Activated CD8-positive, alpha-beta memory T cell treated with anti-CD3 and anti-CD28 coated beads, Interleukin-2, amount 10 ng/mL, durations not matched to agents 7 days and 5 days (primary cell): ENCODE data around the gene ZNF407. TPM values are rescaled to one million over a fixed set of nuclear protein-coding genes. Genes with fewer than 3 reads are reported as not detected.

Source experiments
- ATAC-seq: fragments of 150-1000 bp; cut with Tn5 transposase; one replicate; pipeline ENCODE4 v1.10.0; 2021; ENCODE audit warnings: moderate library complexity
- CTCF ChIA-PET: fragments of 350-600 bp; sonication (Branson Sonifier 250); formaldehyde crosslinking; loops from one replicate; lab custom pipeline; 2021; ENCODE audit warnings: antibody characterized with exemption; lab: Charles Lee
- DNase-seq: peaks from one replicate; pipeline ENCODE4 v3.0.0-alpha.2; 2020
- H3K27ac Mint-ChIP-seq: one replicate; pipeline ENCODE4 v1.8.0; 2021; ENCODE audit warnings: mild to moderate bottlenecking, mixed read lengths
- H3K27me3 Mint-ChIP-seq: one replicate; pipeline ENCODE4 v1.8.0; 2021; ENCODE audit warnings: mixed read lengths
- H3K36me3 Mint-ChIP-seq: one replicate; pipeline ENCODE4 v1.8.0; 2021; ENCODE audit warnings: mild to moderate bottlenecking, mixed read lengths
- H3K4me1 Mint-ChIP-seq: one replicate; pipeline ENCODE4 v1.8.0; 2021; ENCODE audit warnings: mixed read lengths
- H3K4me3 Mint-ChIP-seq: one replicate; pipeline ENCODE4 v1.8.0; 2021; ENCODE audit warnings: mild to moderate bottlenecking, moderate library complexity, mixed read lengths
- H3K9me3 Mint-ChIP-seq: one replicate; pipeline ENCODE4 v1.8.0; 2022; ENCODE audit warnings: low read depth, mixed read lengths
- total RNA-seq, 2 experiments: library from RNA; stranded (reverse); gene quantifications; one replicate each; pipeline ENCODE4 v1.2.3, GENCODE V29; 2021

Gene ZNF407
- total RNA-seq, 2 experiments from 2014 or later: 12.9 to 16.6 TPM

DNA sequence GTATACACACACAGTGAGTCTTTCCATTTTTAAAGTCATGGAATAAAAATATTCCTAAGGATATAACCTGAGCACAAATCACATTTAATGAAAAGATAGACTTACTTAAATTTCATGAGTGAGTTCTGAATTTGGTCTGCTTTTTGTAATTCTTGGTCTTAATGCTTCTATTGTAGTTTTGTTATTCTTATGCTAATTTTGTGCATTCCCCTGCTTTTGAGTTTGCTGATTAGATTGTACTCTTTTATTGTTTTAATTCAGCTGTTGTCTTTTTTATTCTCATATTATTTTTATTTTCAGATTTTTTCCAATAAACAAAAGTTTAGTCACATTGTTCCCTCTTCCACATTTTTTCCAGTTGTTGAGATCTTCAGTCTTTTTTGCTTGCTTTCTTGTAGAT is 202.4 kb downstream of the ZNF407 start:
- Mint-ChIP-seq H3K27me3 (no peaks in the 10 kb centered on the region), H3K9me3 (no peaks in the 10 kb centered on the region), H3K36me3 (peaks cover 2% of the 10 kb centered on the region), H3K4me1 (peaks cover 21% of the 10 kb centered on the region), H3K4me3 (no peak overlapping the region), H3K27ac (no peak overlapping the region)
- CTCF ChIA-PET: no interaction called here
- ATAC-seq: no peak
- DNase-seq: no peak

DNA sequence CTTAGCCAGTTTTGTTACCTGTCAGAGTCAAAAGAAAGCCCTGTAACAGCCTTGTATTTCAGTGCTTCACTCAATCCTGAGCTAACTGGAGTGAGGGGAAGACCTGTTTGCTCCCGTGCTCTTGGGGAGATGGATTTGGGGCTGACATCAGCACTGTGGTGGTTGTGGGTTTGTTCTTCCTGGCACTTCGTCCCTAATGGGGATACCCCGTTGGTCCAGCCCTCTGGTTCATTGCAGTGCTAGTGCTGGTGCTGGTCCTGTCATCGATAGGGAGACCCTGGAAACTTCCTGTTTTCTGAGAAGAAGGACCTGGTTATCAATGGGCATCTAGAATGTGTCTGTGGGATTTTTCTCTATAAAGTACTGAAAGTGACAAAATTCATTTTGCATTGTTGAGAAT is 205.4 kb downstream of the ZNF407 start:
- H3K27me3 Mint-ChIP-seq: no peaks in the 10 kb centered on the region
- peaks cover 18% of the 10 kb centered on the region for H3K4me1 Mint-ChIP-seq
- H3K9me3 Mint-ChIP-seq: no peaks in the 10 kb centered on the region
- DNase-seq (no peak), ATAC-seq (no peak)
- CTCF ChIA-PET: no interaction called here
- H3K27ac Mint-ChIP-seq: no peak overlapping the region
- H3K4me3 Mint-ChIP-seq: no peak overlapping the region
- peaks cover 2% of the 10 kb centered on the region for H3K36me3 Mint-ChIP-seq

DNA sequence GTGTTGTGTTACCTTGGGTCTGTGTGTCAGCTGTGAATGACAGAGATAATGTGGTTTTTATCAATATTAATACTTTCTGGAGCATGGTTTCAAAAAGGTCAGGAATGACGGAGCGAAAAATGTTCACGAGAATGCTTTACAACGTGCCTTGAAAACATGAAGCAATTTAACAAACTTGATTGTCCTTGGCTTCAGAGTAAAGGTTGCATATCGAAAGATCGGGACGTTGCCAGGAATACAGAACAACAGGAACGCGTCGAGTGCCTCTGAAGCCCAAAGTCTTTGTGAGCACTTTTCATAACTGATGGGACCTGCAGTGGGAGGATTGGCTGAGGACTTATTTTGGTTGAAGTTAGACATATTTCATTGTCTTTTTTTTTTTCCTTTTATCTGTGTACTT is 206.1 kb downstream of the ZNF407 start:
- peaks cover 13% of the 10 kb centered on the region for H3K4me1 Mint-ChIP-seq
- CTCF ChIA-PET: no interaction called here
- no peak overlapping the region for H3K27ac Mint-ChIP-seq
- H3K36me3 Mint-ChIP-seq: peaks cover 2% of the 10 kb centered on the region
- no peaks in the 10 kb centered on the region for H3K9me3 Mint-ChIP-seq
- H3K4me3 Mint-ChIP-seq: no peak overlapping the region
- no peaks in the 10 kb centered on the region for H3K27me3 Mint-ChIP-seq
- no peak for DNase-seq
- no peak for ATAC-seq

- no peak for ATAC-seq
- Mint-ChIP-seq H3K4me1 (peaks cover 13% of the 10 kb centered on the region), H3K27ac (no peak overlapping the region), H3K36me3 (peaks cover 2% of the 10 kb centered on the region), H3K9me3 (no peaks in the 10 kb centered on the region), H3K27me3 (no peaks in the 10 kb centered on the region), H3K4me3 (no peak overlapping the region)
- CTCF ChIA-PET: no interaction called here
- DNase-seq: no peak
Measured at GRCh38 chr18:74804677-74805076, 207.0 kb downstream of the ZNF407 start.

DNA sequence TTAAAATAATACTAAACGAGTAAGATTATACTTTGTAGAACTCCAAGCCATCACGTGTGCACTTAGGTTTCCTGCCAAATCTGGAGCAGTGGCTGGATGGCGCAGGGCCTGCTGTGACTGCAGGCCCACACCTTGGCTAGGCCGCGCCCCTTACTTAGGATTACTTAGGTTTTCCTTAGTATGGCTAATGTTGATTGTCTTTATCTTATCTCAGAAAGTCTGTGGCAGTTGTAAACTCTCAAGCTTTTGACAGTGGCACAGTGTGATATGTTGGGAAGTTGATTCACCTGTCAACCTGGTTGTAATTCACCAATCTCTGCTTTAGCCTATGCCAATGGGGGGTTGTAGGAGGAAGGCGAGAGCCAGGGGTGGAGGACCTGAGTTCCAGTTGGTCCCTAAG is 208.4 kb downstream of the ZNF407 start:
- H3K27ac Mint-ChIP-seq: no peak overlapping the region

GRCh38 chr18:74806700-74807416 is 209.2 kb downstream of the ZNF407 start:
- no peak overlapping the region for H3K27ac Mint-ChIP-seq
- H3K27me3 Mint-ChIP-seq: no peaks in the 10 kb centered on the region
- DNase-seq (no peak), ATAC-seq (peak; percentile 39)
- H3K4me3 Mint-ChIP-seq: no peak overlapping the region
- CTCF ChIA-PET: no interaction called here
- H3K9me3 Mint-ChIP-seq: no peaks in the 10 kb centered on the region
- H3K36me3 Mint-ChIP-seq: peaks cover 2% of the 10 kb centered on the region
- peaks cover 13% of the 10 kb centered on the region for H3K4me1 Mint-ChIP-seq

More for the DNA sequence above, 208.4 kb downstream of the ZNF407 start:
- ATAC-seq: no peak
- CTCF ChIA-PET: no interaction called here
- H3K4me3 Mint-ChIP-seq: no peak overlapping the region
- H3K27me3 Mint-ChIP-seq: no peaks in the 10 kb centered on the region
- peaks cover 13% of the 10 kb centered on the region for H3K4me1 Mint-ChIP-seq
- H3K9me3 Mint-ChIP-seq: no peaks in the 10 kb centered on the region
- H3K36me3 Mint-ChIP-seq: peaks cover 2% of the 10 kb centered on the region
- no peak for DNase-seq

- H3K4me1 Mint-ChIP-seq: no peaks in the 10 kb centered on the region
- CTCF ChIA-PET: no interaction called here
- no peaks in the 10 kb centered on the region for H3K9me3 Mint-ChIP-seq
Measured at GRCh38 chr18:74817576-74817975, 219.9 kb downstream of the ZNF407 start.

GRCh38 chr18:74818516-74819175 is 221.0 kb downstream of the ZNF407 start:
- H3K9me3 Mint-ChIP-seq: no peaks in the 10 kb centered on the region
- H3K4me3 Mint-ChIP-seq: no peak overlapping the region
- no peak for ATAC-seq
- no peak for DNase-seq
- no peaks in the 10 kb centered on the region for H3K27me3 Mint-ChIP-seq
- peaks cover 12% of the 10 kb centered on the region for H3K36me3 Mint-ChIP-seq
- CTCF ChIA-PET: interaction anchor here (0.7 kb wide), 1 partner anchor 47 kb away, joined by 3 read pairs; no protein-coding TSS in a partner anchor
- H3K27ac Mint-ChIP-seq: no peak overlapping the region
- no peaks in the 10 kb centered on the region for H3K4me1 Mint-ChIP-seq

More at GRCh38 chr18:74817576-74817975, 219.9 kb downstream of the ZNF407 start:
- ATAC-seq: no peak
- Mint-ChIP-seq H3K36me3 (peaks cover 5% of the 10 kb centered on the region), H3K4me3 (no peak overlapping the region), H3K27ac (no peak overlapping the region), H3K27me3 (no peaks in the 10 kb centered on the region)
- DNase-seq: no peak

- H3K4me3 Mint-ChIP-seq: no peak overlapping the region
- CTCF ChIA-PET: interaction anchor here (1.1 kb wide), 1 partner anchor 160 kb away, joined by 3 read pairs; no protein-coding TSS in a partner anchor
- DNase-seq: no peak
- H3K27ac Mint-ChIP-seq: no peak overlapping the region
- H3K4me1 Mint-ChIP-seq: no peaks in the 10 kb centered on the region
- H3K27me3 Mint-ChIP-seq: no peaks in the 10 kb centered on the region
- peaks cover 12% of the 10 kb centered on the region for H3K36me3 Mint-ChIP-seq
- ATAC-seq: no peak
- no peaks in the 10 kb centered on the region for H3K9me3 Mint-ChIP-seq
Measured at GRCh38 chr18:74819433-74820059, 221.9 kb downstream of the ZNF407 start.

DNA sequence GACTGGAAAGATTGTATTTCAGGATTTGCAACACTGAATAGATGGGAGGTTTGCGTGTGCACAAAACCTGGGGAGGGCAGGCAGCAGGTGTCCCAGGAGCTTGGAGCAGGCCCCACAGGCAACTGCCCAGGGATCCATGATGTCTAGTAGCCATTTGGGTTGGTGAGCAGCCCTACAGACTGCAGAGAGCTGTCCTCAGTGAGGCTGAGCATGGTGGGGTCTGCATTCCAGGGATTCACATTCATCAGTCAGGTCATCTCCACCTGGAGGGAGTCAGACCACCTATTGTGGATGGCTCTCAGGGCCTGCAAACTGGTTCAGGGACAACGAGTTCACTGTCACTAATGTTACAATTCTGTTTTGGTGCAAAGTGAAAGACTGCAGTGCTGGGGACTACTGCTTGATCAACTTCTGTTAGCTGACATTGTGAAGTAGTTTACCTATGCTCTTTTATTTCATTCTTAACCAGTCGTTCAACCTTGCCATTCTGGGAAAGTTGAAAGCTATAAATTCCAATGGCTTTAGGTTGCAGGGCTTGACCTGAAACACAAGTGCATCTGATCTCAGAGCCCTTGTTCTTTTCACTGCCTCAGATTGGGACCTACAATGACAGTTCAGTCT is 222.6 kb downstream of the ZNF407 start:
- H3K4me1 Mint-ChIP-seq: peaks cover 2% of the 10 kb centered on the region
- DNase-seq (no peak), ATAC-seq (no peak)
- H3K27ac Mint-ChIP-seq: no peak overlapping the region
- H3K9me3 Mint-ChIP-seq: no peaks in the 10 kb centered on the region
- peaks cover 11% of the 10 kb centered on the region for H3K36me3 Mint-ChIP-seq
- H3K4me3 Mint-ChIP-seq: no peak overlapping the region
- CTCF ChIA-PET: interaction anchor here (1.1 to 1.2 kb wide), 2 partner anchors 36 to 161 kb away, joined by 3 read pairs; no protein-coding TSS in a partner anchor
- no peaks in the 10 kb centered on the region for H3K27me3 Mint-ChIP-seq

- peaks cover 10% of the 10 kb centered on the region for H3K36me3 Mint-ChIP-seq
- DNase-seq (no peak), ATAC-seq (no peak)
- H3K9me3 Mint-ChIP-seq: no peaks in the 10 kb centered on the region
- CTCF ChIA-PET: no interaction called here
- peaks cover 2% of the 10 kb centered on the region for H3K4me1 Mint-ChIP-seq
- no peak overlapping the region for H3K4me3 Mint-ChIP-seq
- H3K27ac Mint-ChIP-seq: no peak overlapping the region
- H3K27me3 Mint-ChIP-seq: no peaks in the 10 kb centered on the region
Measured at GRCh38 chr18:74825460-74825859, 227.8 kb downstream of the ZNF407 start.

DNA sequence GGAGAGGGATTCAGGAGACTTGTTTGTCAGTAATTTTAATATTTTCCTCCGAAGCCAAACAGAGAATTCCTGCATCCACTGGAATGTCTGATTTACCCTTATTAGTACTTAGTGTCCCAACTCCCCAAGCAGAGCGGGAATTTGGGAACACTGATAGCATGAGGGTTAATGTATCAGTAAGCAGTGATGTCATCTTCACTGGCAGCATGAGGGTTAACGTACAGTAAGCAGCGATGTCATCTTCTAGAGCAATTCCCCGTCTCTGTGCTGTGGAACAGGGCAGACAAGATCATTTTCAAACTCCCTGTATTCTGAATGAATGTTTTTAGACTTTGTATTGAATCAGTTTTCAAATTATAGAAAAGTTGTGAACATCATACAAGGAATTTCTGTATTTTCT is 228.9 kb downstream of the ZNF407 start:
- Mint-ChIP-seq H3K4me3 (no peak overlapping the region), H3K36me3 (peaks cover 10% of the 10 kb centered on the region), H3K27ac (no peak overlapping the region), H3K4me1 (peaks cover 2% of the 10 kb centered on the region), H3K9me3 (no peaks in the 10 kb centered on the region), H3K27me3 (no peaks in the 10 kb centered on the region)
- CTCF ChIA-PET: no interaction called here
- ATAC-seq (no peak), DNase-seq (no peak)

DNA sequence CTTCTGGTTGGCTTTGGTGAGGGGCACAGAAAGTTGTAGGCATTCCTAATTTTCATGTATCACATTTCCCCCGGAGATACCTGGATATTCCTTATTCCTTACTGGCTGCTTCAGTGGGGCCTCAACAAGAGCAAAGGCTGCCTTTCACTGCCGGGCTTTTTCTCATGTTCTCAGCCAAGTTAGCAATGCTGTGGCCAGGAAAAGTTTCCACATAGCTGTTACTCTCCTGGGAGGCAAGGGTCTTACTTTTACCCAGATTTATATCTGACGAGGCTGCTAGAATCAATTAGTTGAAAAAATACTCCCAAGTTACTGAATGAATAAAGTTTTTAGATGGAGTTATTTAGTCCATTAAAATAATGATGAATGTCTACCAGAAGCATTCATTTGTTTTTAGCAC is 230.5 kb downstream of the ZNF407 start:
- Mint-ChIP-seq H3K27me3 (no peaks in the 10 kb centered on the region), H3K36me3 (peaks cover 3% of the 10 kb centered on the region), H3K9me3 (no peaks in the 10 kb centered on the region), H3K4me3 (no peak overlapping the region), H3K4me1 (peaks cover 4% of the 10 kb centered on the region), H3K27ac (no peak overlapping the region)
- DNase-seq: no peak
- CTCF ChIA-PET: interaction anchor here (1.3 kb wide), 1 partner anchor 10 kb away, joined by 3 read pairs; no protein-coding TSS in a partner anchor
- no peak for ATAC-seq
